NCI-H748 (cell line): Measurements from ENCODE around the gene ASF1B.
A peak's percentile ranks its signal among the peaks of the same experiment; 100 is the strongest.

Experiments used
- DNase-seq: peaks from one replicate; lab custom pipeline; 2025; ENCODE audit not compliant: unreplicated experiment; lab: John Stamatoyannopoulos, UW

Gene ASF1B

DNA sequence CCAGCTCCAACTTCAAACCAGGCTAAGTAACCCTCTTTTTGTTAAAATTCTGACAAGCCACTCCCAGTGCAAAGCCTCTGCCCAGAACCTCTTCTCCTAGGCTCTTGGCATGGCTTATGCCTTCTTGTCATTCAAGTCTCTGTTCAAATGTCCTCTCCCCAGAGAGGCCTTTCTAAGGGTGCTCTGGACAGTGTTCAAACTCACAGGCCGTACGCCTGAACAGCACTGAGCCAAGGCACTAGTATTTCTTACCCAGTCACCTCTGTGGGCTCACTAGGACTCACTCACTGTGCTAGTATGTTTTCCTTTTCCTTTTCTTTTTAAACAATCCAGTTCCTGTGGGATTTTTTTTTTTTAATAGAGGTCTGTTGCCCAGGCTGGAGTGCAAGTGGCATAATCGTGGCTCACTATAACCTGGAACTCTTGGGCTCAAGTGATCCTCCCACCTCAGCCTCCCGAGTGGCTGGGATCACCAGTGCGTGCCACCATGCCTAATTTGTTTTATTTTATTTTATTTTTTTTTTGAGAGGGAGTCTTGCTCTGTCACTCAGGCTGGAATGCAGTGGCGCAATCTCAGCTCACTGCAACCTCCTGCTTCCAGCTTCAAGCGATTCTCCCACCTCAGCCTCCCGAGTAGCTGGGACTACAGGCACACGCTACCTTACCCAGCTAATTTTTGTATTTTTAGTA is 2.3 kb upstream of the ASF1B start:
- no peak for DNase-seq

- DNase-seq: peak; percentile 13
Observed at GRCh38 chr19:14135985-14136508, 342 bp downstream of the ASF1B start.

GRCh38 chr19:14135355-14135754 is 1.0 kb downstream of the ASF1B start:
- no peak for DNase-seq

DNA sequence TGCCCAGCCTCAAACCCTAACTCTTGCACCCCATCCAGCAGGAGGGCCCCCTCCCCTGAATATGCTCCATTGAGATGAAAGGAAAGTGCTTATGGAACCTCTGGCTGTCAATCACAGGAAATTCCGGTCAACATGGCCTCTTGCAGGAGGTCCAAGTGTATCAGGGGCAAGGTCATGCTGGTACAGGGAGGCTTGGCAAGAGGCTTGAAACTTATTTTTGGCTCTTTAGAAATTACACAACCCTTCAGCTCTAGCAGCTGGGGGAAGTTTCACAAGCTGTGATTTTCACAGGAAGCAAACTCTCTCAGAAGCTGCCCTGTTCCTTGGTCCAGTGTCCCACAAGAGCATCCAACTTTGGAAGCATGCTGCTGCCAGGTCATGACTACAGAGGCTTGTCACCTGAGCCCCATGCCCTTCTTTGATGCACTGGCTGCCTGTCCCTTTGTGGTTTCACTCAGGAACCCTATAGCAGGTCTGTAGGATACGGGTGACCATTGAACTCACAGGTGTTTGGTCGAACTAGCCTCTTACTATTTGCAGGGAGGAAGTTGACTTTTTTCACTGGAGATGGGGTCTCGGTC is 8.4 kb downstream of the ASF1B start:
- DNase-seq: no peak

GRCh38 chr19:14127176-14127575 is 9.2 kb downstream of the ASF1B start:
- DNase-seq: no peak

GRCh38 chr19:14122924-14123323 is 13.5 kb downstream of the ASF1B start:
- no peak for DNase-seq

DNA sequence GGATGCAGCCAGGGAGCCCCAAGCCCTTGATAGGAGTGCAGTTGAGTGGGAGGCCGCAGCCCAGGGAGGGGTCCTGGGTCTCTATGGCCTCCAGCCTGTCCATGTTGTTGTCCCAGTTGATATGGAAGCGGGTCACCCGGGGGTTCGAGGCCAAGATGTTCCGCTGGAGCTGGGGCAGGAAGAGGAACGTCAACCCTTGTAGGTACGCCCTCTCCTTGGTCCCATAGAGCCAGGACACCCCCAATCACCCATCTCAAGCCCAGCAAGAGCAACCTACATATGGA is 15.9 kb downstream of the ASF1B start:
- no peak for DNase-seq

GRCh38 chr19:14119644-14120496 is 16.5 kb downstream of the ASF1B start:
- DNase-seq: no peak

DNA sequence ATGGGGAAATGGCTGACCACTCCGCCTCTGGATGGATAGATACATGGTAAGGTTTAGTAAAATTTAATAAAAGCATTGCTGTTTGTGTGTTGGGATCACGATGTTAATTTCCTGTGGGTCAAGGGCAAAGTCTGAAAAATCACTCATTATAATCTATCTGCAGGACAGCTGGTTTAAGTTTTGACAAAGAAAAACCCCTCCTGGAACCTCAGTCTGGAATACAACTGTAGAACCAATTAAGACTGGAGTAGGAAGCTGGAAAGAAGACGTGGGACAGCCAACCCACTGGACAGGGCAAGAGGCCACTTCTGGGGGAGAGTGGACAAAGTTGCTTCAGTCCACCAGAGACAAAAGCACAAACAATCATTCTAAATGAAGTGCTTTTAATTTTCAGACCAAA is 17.2 kb downstream of the ASF1B start:
- no peak for DNase-seq

DNA sequence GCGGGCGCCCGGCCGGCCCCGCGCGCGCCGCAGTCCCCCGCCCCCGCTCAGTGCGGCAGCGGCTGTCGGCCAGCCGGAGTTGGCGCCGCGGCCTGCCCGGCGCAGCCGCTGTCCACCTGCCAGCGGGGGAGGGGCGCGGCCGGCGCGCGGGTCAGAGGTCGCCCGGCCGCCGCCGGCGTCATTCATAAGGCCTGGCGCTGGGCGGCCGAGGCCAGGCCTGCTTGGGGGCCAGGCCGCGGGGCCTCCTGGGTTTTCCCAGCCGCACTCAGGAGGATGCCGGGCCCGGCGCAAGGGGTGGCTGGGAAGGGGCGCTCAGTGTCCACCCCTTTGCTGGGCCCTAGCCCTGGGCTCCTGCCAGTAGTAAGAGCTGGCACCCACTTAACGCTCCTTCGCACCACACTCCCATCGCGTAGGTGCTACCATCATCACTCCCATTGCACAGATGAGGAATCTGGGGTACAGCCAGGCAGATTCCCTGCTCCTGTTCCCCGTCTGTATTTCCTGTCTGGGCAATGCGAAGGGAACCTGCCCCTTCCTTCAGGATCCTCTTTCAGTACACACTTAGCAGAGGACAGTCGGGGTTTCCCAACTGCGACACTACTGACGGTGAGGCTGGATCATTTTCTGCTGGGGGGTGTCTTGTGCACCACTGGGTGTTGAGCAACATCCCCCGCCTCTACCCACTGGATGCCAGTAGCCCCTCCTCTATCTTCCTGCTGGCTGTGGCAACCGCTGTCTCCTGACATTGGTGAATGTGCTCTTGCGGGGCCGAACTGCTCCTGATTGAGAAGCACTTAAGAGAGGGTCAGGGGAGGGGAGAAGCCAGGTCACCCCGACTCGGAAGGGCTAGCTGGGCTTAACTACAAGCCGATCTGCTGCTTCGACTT is 18.0 kb downstream of the ASF1B start:
- DNase-seq: no peak

- DNase-seq: peak; percentile 98
Observed at GRCh38 chr19:14117668-14118164, 18.7 kb downstream of the ASF1B start, which contains the start of gene PRKACA. Gene PRKACA, minus strand, starts transcription at chr19:14117762. Its CDS starts 215 bp downstream, at chr19:14117547.

DNA sequence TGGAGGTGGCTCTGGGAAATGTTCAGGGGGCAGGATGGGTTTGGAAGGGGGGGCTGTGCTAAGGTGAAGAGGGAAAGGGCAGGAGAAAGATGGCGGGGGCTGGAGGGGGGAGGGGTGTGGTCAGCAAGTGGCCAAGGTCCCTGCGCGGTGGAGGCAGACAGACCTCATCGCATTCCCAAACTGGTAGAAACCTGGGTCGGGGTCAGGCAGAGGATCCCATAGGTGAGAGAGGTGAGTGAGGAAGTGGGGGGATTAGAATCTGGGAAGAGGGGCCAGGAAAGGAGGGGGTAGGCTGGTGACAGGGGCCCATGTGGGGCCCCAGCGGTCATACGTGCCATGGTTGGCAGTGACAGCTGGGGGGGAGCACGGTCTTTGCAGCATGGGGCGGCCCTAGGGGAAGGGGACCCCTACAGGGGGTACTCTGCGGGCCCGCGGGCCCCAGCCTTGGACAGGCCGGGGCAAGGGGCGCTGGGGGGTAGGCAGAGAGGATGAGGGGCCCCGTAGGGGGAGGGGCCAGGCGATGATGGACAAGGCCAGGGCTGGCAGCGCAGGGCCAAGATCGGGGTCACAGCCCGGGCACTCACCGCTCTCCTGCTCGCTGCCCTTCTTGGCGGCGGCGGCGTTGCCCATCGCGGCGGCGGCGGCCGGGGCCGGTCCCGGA is 19.3 kb downstream of the ASF1B start:
- DNase-seq: no peak

DNA sequence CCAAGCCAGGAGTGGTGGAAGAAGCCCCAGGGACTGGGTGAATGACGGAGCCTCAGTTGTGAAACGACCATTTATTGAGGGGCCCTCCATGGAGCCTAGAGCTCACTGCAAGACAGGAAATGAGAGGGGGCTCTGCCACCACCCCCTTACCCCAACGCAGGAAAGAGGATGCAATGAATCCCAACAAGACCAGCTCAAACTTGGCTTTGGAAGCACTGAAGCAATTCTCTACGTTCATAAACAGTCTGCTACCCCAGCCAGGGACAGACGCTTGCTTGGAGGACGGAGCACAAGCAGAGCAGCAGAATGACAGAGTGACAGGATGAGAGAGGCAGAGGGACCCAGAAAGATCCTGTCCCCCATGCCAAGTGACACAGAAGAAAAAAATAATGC is 19.9 kb downstream of the ASF1B start:
- no peak for DNase-seq

DNA sequence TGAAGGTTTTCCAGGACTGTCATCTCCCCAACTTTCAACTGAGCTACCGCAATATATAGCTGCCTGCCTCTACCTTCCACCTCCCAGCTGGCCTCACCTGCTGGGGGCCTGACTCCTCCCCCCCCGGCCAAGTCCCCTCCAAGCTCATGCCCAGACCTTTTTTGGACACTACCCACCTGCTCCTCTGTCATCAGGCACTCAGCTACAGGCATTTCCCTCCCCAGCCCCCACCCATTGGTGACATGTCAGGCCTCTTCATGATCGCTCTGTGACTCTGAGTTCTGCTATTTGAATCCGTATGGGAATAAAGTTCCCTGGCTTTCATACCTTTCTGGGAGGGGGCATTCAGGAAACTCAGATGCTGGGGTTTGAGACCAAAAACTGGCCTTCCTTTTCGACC is 20.6 kb downstream of the ASF1B start:
- DNase-seq: no peak

- peak; percentile 16 for DNase-seq
Observed at GRCh38 chr19:14114854-14115253, 21.5 kb downstream of the ASF1B start.

DNA sequence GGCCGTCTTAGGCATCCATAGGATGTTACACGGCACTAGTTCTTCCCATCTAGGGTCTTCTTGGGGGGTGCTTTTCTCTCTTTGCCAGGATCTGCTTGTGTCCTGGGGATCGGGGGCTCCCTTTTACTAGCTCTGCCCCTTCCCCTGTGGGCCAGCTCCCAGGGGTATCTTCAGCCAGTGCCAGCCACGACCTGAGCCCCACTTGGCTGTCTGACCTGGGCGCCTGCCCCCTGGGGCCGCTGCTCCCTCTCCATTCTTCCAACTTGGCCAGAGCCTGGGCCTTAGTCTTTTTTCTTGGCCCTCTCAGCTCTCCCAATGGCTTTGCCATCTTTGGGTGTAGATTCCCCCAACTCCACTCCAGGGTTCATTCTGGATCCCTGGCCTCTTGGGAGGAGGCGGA is 21.9 kb downstream of the ASF1B start:
- DNase-seq: no peak

- no peak for DNase-seq
Observed at GRCh38 chr19:14113762-14114414, 22.5 kb downstream of the ASF1B start.

DNA sequence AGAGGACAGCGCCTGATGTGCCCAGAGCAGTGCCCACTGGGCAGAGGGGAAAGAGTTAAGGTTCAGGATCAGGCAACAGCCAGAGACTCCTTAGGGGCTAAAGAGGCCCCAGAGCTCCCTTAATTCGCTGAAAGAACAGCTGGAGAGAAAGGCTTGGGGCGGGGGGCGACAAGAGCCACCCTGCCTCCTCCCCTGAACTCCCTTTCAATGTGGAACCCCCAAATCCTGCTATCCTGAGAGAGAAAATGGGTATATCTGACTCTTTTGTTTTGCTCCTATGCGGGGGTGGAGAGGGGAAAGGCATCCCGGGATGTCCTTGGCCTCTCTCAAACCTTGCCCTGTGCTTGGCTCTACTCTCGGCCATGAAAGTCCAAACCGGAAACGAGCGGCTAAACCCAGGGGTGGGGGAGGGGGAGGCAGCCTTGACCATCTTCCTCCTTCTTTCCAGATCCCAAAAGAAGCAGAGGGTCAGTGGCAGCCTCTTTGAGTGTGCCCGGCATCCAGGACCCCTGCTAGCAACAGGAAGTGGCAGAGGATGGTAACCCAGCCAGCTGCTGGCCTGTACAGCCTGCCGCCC is 23.5 kb downstream of the ASF1B start:
- DNase-seq: no peak

- DNase-seq: no peak
Observed at GRCh38 chr19:14112051-14112808, 24.2 kb downstream of the ASF1B start.
